Fibroblast of upper back skin (primary cell): ENCODE measurements around the gene MTHFS.
"Not testable (repeated sequence)": the region's sequence is repeated elsewhere in the genome, so short reads cannot be mapped to it uniquely, and the experiment has no call there.

Experiments used
- DNase-seq: peaks from one replicate; pipeline ENCODE4 v3.0.0-alpha.2; 2013

Gene MTHFS

GRCh38 chr15:79915776-79916501, 19.1 kb upstream of the MTHFS start:
- DNase-seq, result not testable (repeated sequence)

- no peak for DNase-seq
Measured at GRCh38 chr15:79914728-79915127, 17.9 kb upstream of the MTHFS start.

DNA sequence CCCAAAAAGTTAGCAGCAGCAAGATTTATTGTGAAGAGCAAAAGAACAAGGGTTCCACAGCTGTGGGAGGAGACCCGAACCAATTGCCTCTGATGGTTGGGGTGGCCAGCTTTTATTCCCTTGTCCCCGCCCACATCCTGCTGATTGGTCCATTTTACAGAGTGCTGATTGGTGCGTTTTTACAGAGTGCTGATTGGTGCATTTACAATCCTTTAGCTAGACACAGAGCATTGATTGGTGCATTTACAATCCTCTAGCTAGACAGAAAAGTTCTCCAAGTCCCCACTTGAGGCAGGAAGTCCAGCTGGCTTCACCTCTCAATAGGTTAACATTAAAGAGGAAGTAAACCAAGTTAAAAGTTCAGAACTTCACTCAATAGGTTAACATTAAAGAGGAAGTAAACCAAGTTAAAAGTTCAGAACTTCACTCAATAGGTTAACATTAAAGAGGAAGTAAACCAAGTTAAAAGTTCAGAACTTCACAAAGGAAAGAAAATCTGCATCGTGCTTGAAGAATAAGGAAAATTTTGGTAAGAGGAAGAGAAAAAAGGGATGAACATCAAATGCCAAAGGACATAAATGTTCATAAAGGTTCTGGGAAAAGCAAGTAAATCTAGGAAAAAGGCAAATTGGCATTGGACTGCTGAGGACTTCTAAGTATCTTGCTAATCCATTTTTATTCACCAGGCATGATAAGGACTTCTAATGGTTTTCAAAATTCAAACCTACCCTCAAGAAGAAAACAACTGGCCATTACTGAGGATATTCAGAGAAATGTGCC, 12.9 kb upstream of the MTHFS start:
- not testable (repeated sequence) for DNase-seq

- no peak for DNase-seq
Measured at GRCh38 chr15:79904271-79904670, 7.5 kb upstream of the MTHFS start.

- DNase-seq, result no peak
Measured at GRCh38 chr15:79903626-79904025, 6.8 kb upstream of the MTHFS start.

- no peak for DNase-seq
Measured at GRCh38 chr15:79903144-79903543, 6.3 kb upstream of the MTHFS start.

GRCh38 chr15:79901958-79902357, 5.1 kb upstream of the MTHFS start:
- DNase-seq, result no peak

- not testable (repeated sequence) for DNase-seq
Measured at GRCh38 chr15:79900818-79901378, 4.1 kb upstream of the MTHFS start.

DNA sequence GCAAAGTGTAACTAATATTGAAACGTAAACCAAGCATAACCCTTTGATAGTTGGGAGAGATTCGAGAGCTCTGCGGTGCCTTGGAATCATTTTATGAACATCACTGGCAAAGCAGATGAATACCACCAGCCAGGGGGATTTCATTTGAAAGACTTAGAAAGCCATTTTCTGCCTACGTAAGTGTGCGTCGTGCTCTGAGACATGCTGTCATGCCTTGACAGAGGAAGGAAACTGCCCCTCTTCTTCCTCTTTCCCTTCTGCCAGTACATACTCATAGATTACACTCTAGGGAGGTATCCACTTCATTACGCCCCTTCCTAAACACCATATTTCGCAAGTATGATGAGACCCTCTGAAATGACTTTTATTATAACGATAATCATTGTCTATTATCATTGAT, 3.3 kb upstream of the MTHFS start:
- no peak for DNase-seq

DNA sequence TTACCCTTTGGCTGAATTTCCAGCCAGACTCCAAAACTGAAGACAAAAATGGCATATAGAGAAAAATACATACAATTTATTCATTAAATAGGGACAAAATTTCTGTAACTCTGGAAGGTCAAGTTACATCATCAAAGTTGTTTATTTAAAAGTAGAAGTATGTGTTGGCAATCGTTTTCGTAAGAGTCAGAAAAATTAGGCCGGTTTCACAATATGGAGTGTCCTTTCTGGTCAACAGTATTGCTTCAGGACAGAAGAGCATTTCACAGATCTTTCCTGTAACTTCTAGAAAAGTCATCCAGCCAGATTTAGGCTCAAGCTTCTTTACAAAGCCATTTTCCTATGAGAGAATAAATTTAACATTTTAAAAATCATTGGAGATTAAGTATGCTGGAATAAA, 2.0 kb upstream of the MTHFS start:
- DNase-seq, result not testable (repeated sequence)

DNA sequence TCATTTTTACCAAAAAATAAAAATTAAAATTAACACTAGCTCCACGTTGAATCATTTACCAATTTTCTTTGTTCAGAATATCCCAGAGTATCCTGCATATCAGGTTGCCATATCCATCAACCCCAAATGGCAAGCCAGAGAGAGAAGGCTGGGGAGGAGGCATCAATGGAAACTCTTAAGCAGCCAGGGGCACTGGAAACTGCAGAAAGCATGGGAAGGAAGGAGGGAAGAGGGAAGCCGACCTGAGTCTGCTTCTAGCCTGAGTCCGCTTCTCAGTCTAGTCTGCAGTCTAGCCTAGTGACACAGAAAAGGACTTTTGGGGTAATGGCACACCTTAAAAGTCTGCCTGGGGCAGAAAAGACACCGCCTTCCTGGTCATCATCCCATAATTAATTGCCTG, 1.6 kb upstream of the MTHFS start:
- DNase-seq, result no peak

GRCh38 chr15:79897701-79898113, 893 bp upstream of the MTHFS start:
- DNase-seq, result no peak

- DNase-seq, result no peak
Measured at GRCh38 chr15:79897380-79897678, 515 bp upstream of the MTHFS start.

- no peak for DNase-seq
Measured at GRCh38 chr15:79896131-79896633, 632 bp downstream of the MTHFS start.

- peak; percentile 32 for DNase-seq
Measured at GRCh38 chr15:79887054-79887930, 9.5 kb downstream of the MTHFS start.

- DNase-seq, result no peak
Measured at GRCh38 chr15:79886124-79886523, 10.7 kb downstream of the MTHFS start.

- no peak for DNase-seq
Measured at GRCh38 chr15:79884204-79884596, 12.6 kb downstream of the MTHFS start.

GRCh38 chr15:79883579-79884203, 13.1 kb downstream of the MTHFS start:
- no peak for DNase-seq

DNA sequence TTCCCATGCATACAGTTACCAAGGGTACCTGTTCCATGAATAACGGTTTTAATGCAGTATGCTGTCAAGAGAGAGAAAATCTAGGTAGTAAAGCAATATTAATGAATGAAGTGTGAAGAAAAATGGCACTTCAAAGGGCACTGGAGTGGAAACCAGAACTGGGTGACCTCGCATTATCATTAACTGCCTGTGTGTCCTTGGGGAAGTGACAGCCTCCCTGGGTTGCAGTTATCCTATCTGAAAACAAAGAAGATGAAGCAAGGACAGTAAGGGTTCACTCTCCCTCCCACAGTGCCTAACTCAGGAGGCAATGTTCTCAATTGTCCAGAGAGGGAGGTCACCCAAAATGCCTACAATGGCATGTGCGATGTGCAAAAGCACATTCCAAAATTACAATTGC, 15.1 kb downstream of the MTHFS start:
- DNase-seq, result no peak

DNA sequence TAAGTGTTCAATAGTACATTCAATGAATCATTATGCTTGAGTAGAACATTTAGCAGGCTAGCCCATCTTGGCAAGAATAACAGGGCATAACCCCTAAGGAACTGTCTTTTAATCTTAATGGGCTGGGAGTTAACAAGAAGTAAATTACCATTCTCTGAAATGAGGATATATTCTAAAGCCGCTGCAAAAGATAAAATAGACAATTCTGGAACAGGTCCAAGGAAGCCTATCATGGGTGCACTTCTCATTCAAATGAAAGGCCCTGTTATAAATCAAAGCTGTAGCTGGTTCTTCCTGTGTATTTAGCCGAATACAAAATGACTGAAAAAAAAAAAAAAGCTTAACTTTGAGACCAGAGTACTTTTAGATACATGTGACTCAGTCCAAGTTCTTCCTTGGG, 15.6 kb downstream of the MTHFS start:
- no peak for DNase-seq

DNA sequence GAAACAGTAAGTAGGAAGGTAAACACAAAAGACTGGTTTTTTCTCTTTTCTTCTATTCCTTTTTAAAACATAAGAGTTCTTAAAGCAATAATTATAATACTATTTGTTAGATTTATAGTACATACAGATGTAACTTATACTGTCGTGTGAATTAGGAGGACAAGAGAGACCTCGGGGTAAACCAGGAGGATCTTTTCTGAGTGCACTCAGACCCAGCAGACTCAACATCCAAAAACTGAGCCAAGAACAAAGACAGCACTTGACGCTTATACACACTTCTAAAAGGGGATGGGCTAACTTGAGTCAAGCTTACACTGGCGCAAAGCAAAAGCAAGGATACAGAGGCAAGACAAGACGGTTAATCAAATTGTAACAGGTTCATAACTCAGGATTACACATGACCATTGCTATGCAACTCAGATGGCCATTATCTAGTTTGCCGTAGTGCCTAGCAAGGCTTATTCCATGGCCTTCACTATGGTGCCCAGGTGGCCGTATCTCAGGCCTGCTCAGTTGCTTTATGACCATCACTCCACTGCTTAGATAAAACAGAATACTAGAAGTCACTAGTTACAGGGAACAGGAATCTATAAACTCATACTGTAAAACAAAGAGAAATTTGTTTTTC, 18.6 kb downstream of the MTHFS start:
- no peak for DNase-seq

DNA sequence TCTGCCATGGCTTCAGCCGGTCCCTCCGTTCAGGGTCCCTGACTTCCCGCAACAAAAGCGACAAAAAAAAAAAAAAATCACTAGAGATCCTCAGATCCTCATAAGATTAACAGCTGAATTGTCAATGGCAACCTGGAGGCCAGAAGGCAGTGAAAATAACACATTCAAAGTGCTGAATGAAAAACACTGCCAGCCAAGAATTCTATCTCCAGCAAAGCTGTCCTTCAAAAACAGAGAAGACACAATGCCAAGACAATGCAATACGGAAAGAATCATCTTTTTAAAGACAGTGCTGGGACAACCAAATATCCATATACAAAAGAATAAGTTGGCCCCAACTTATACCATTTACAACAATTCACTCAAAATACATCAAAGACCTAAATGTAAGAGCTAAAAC, 21.6 kb downstream of the MTHFS start:
- no peak for DNase-seq
